Measurements from ENCODE around the gene GNGT2.

GRCh38 chr17:49229076-49229804 lies 18.9 kb upstream of the GNGT2 start:
- TF ChIP-seq CTCF (IDR thresholded peaks at IDR 0.05; ENCODE audit: low read length) = no peak
- TF ChIP-seq EZH2 (optimal IDR thresholded peaks at IDR 0.05; ENCODE audit: low read depth, low read length) = no peak
- no peak for TF ChIP-seq EZH2phosphoT487 (IDR thresholded peaks at IDR 0.05; ENCODE audit: low read length)
